GM23338 (cell line): ENCODE data around the gene TIPIN. TPM values are rescaled to one million over a fixed set of nuclear protein-coding genes. Genes with fewer than 3 reads are reported as not detected.
A peak's percentile ranks its signal among the peaks of the same experiment; 100 is the strongest.

ENCODE experiments used
- ATAC-seq: fragments of 200-7000 bp; cut with Tn5 transposase; 3 replicates; pipeline ENCODE4 v1.9.1; 2020
- DNase-seq: peaks from one replicate; pipeline ENCODE4 v3.0.0-alpha.2; 2015; ENCODE audit warnings: low spot score
- H2AFZ ChIP-seq: fragments of 200-600 bp; sonication (generic); 2 replicates; pipeline ENCODE4 v1.8.0; 2016; ENCODE audit warnings: antibody characterized with exemption, mild to moderate bottlenecking, moderate library complexity
- H3F3A ChIP-seq: fragments of 200-600 bp; sonication (generic); replicated peaks from 2 replicates; pipeline ENCODE4 v1.8.0; 2017; ENCODE audit warnings: antibody characterized with exemption, mixed run types, low read depth
- H3K27ac ChIP-seq: fragments of 200-600 bp; sonication (generic); 2 replicates; pipeline ENCODE4 v1.6.1; 2016; ENCODE audit warnings: low read depth
- H3K27me3 ChIP-seq: fragments of 200-600 bp; sonication (generic); 2 replicates; pipeline ENCODE4 v1.8.0; 2016; ENCODE audit warnings: mild to moderate bottlenecking, mixed run types, moderate library complexity; ENCODE audit not compliant: insufficient read depth
- H3K36me3 ChIP-seq: fragments of 200-600 bp; sonication (generic); 2 replicates; pipeline ENCODE4 v1.8.0; 2016; ENCODE audit warnings: mild to moderate bottlenecking; ENCODE audit not compliant: insufficient read depth
- H3K4me1 ChIP-seq: fragments of 200-600 bp; sonication (generic); 2 replicates; pipeline ENCODE4 v1.8.0; 2016; ENCODE audit warnings: mild to moderate bottlenecking, moderate library complexity; ENCODE audit not compliant: insufficient read depth
- H3K4me2 ChIP-seq: fragments of 200-600 bp; sonication (generic); 2 replicates; pipeline ENCODE4 v1.7.1; 2017; ENCODE audit warnings: mixed run types
- H3K4me3 ChIP-seq: fragments of 200-600 bp; sonication (generic); 2 replicates; pipeline ENCODE4 v1.6.1; 2016; ENCODE audit warnings: mixed run types
- H3K79me2 ChIP-seq: fragments of 200-600 bp; sonication (generic); replicated peaks from 2 replicates; pipeline ENCODE4 v1.8.0; 2017; ENCODE audit warnings: mild to moderate bottlenecking; ENCODE audit not compliant: insufficient read depth
- H3K9me2 ChIP-seq: fragments of 200-600 bp; sonication (generic); 2 replicates; pipeline ENCODE4 v1.8.0; 2017; ENCODE audit not compliant: insufficient read depth
- H4K20me1 ChIP-seq: fragments of 200-600 bp; sonication (generic); replicated peaks from 2 replicates; pipeline ENCODE4 v1.8.0; 2017; ENCODE audit warnings: mild to moderate bottlenecking; ENCODE audit not compliant: insufficient read depth
- H3K27ac Mint-ChIP-seq: 2 replicates; pipeline ENCODE4 v1.8.0; 2020; ENCODE audit warnings: inconsistent platforms, mild to moderate bottlenecking, moderate library complexity, mixed read lengths
- H3K27me3 Mint-ChIP-seq: 3 replicates; pipeline ENCODE4 v1.8.0; 2022; ENCODE audit warnings: low read depth, mild to moderate bottlenecking, moderate library complexity, mixed read lengths, inconsistent platforms; ENCODE audit not compliant: insufficient read depth, poor library complexity
- H3K36me3 Mint-ChIP-seq: 3 replicates; pipeline ENCODE4 v1.8.0; 2021; ENCODE audit warnings: low read depth, mild to moderate bottlenecking, inconsistent platforms, moderate library complexity, mixed read lengths
- H3K4me1 Mint-ChIP-seq: 3 replicates; pipeline ENCODE4 v1.8.0; 2020; ENCODE audit warnings: mild to moderate bottlenecking, inconsistent platforms, mixed read lengths
- H3K4me3 Mint-ChIP-seq: 3 replicates; pipeline ENCODE4 v1.8.0; 2021; ENCODE audit warnings: moderate library complexity, mild to moderate bottlenecking, inconsistent platforms, mixed read lengths
- H3K9me3 Mint-ChIP-seq: 3 replicates; pipeline ENCODE4 v1.8.0; 2020; ENCODE audit warnings: moderate library complexity, mild to moderate bottlenecking, inconsistent platforms, mixed read lengths
- CREB1 ChIP-seq: fragments of 250-450 bp; sonication (Bioruptor Pico); IDR thresholded peaks from 2 replicates; pipeline ENCODE4 v1.5.0; 2020; ENCODE audit warnings: low read depth, mild to moderate bottlenecking, moderate library complexity
- CTCF ChIP-seq, 2 experiments: fragments of 200-600 bp in 1 of 2; sonication (generic) in 1 of 2; conservative IDR thresholded peaks; 2 replicates each; pipeline versions ENCODE4 v1.5.1 to v1.6.1; 2016 to 2017; ENCODE audit warnings: antibody characterized with exemption in 2 of 2, low read depth in 2 of 2, mild to moderate bottlenecking in 2 of 2, moderate library complexity in 1 of 2
- JUNB ChIP-seq: IDR thresholded peaks from one replicate; pipeline ENCODE4 v1.6.1; 2016; ENCODE audit warnings: antibody characterized with exemption; ENCODE audit not compliant: unreplicated experiment
- NANOG ChIP-seq: IDR thresholded peaks from 2 replicates; pipeline ENCODE4 v1.6.1; 2016; ENCODE audit warnings: antibody characterized with exemption, borderline replicate concordance
- POLR2AphosphoS5 ChIP-seq: IDR thresholded peaks from 2 replicates; pipeline ENCODE4 v1.6.1; 2016; ENCODE audit warnings: antibody characterized with exemption, low read depth
- ZNF114 ChIP-seq: fragments of 250-450 bp; sonication (Bioruptor Pico); IDR thresholded peaks from 2 replicates; pipeline ENCODE4 v1.5.0; 2020; ENCODE audit warnings: mild to moderate bottlenecking, moderate library complexity
- long read RNA-seq: library from polyadenylated mRNA; unstranded; transcript quantifications from one replicate; pipeline ENCODE4 v2.0.0, GENCODE V29; 2020; ENCODE audit not compliant: unreplicated experiment
- polyA plus RNA-seq: library from polyadenylated mRNA; unstranded; fragments of >200 nt; fragmentation: Nextera tagmentation; extraction: Ambion mirVana; gene quantifications from 2 replicates; pipeline ENCODE4 v1.2.1, GENCODE V29; 2016
- total RNA-seq: library from RNA; depleted of rRNA; stranded (reverse); fragments of >200 nt; shearing (Covaris generic); gene quantifications from 2 replicates; pipeline ENCODE4 v1.2.3, GENCODE V29; 2014; rRNA removed
- TF ChIP-seq, protein P1 (sequence below): IDR thresholded peaks from one replicate; pipeline ENCODE4 v1.6.1; 2018; ENCODE audit warnings: antibody characterized with exemption; ENCODE audit not compliant: unreplicated experiment
- TF ChIP-seq, protein P2 (sequence below): IDR thresholded peaks from 2 replicates; pipeline ENCODE4 v1.6.1; 2016; ENCODE audit warnings: antibody characterized with exemption

The TIPIN gene
- 25.3 and 39.0 TPM in 2 replicates for total RNA-seq
- polyA plus RNA-seq = 32.7 and 39.1 TPM in 2 replicates
- long read RNA-seq, transcript TIPIN-201 (8 exons, 1,744 nt) = major isoform, 17 of 27 reads
- long read RNA-seq, partial matches to known transcripts = 3 of 27 reads
- long read RNA-seq, other reads (novel, unspliced or antisense) = 7 of 27 reads

DNA sequence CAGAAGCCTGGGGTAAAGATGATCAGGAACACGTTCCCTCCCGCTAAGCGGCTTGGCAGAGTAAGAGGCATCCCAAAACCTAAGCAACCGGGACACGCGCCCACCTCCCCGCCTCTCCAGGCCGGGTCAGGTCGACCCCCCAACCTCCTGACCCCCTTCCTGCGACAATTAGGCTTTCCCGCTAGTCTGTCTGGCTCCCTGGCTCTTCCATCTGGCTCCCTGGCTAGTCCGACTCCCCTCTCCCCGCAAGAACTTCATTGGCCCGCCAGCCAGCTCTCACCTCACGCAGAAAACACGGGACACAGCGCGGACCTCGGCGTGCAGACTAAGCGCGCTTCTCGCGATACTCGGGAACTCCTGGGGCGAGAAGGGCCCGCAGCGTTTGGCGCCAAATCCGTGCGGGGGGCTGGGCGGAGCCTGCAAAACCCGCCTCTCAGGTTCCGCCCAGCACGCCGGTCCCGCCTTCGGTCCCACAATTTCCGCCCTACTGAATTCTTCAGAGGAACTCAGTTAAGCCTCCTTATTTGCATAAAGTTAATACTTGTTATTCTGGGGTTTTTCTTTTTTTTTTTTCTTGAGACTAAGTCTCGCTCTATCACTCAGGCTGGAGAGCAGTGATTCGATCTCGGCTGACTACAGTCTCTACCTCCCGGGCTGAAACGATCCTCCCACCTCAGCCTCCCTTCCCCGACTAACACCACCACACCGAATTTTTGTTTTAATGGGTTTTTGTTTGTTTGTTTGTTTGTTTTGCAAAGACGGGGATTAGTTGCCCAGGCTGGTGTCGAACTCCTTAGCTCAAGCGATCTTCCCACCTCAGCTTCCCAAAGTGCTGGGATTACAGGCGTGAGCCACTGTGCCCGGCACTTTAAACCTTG is at the start of gene TIPIN:
TSS of gene TIPIN (minus strand) at position 327 of the 878 bp plus-strand sequence. CDS start 3,738 bp downstream, outside the sequence.
- Histone ChIP-seq H3K4me3 (peak within 1 kb of the TSS; percentile 74), H3K36me3 (peaks cover 15% of the 10 kb centered on the region), H2AFZ (peak within 1 kb of the TSS; percentile 45), H4K20me1 (no peaks in the 10 kb centered on the region; the same call in 1 of the 2 replicates), H3K79me2 (peaks cover 34% of the 10 kb centered on the region), H3K27me3 (no peaks in the 10 kb centered on the region), H3F3A (peaks cover 4% of the 10 kb centered on the region), H3K4me1 (no peaks in the 10 kb centered on the region), H3K9me2 (no peaks in the 10 kb centered on the region), H3K4me2 (peak within 1 kb of the TSS; percentile 97), H3K27ac (peak within 1 kb of the TSS; percentile 84)
- Mint-ChIP-seq H3K27ac (peak within 1 kb of the TSS; percentile 99), H3K36me3 (peaks cover 20% of the 10 kb centered on the region; the same call in 2 of the 3 replicates), H3K4me1 (peaks cover 5% of the 10 kb centered on the region; the same call in 2 of the 3 replicates), H3K27me3 (peaks cover 10% of the 10 kb centered on the region), H3K4me3 (peak within 1 kb of the TSS; percentile 95), H3K9me3 (no peaks in the 10 kb centered on the region; the same call in 2 of the 3 replicates)
- DNase-seq (peak; percentile 99), ATAC-seq (peak; percentile 95)
- TF ChIP-seq, protein P1, sequence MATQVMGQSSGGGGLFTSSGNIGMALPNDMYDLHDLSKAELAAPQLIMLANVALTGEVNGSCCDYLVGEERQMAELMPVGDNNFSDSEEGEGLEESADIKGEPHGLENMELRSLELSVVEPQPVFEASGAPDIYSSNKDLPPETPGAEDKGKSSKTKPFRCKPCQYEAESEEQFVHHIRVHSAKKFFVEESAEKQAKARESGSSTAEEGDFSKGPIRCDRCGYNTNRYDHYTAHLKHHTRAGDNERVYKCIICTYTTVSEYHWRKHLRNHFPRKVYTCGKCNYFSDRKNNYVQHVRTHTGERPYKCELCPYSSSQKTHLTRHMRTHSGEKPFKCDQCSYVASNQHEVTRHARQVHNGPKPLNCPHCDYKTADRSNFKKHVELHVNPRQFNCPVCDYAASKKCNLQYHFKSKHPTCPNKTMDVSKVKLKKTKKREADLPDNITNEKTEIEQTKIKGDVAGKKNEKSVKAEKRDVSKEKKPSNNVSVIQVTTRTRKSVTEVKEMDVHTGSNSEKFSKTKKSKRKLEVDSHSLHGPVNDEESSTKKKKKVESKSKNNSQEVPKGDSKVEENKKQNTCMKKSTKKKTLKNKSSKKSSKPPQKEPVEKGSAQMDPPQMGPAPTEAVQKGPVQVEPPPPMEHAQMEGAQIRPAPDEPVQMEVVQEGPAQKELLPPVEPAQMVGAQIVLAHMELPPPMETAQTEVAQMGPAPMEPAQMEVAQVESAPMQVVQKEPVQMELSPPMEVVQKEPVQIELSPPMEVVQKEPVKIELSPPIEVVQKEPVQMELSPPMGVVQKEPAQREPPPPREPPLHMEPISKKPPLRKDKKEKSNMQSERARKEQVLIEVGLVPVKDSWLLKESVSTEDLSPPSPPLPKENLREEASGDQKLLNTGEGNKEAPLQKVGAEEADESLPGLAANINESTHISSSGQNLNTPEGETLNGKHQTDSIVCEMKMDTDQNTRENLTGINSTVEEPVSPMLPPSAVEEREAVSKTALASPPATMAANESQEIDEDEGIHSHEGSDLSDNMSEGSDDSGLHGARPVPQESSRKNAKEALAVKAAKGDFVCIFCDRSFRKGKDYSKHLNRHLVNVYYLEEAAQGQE = no peak
- TF ChIP-seq CREB1 (CRISPR knock-in tag) = peak; percentile 55
- TF ChIP-seq JUNB = no peak
- no peak for TF ChIP-seq ZNF114
- peak; percentile 93 for TF ChIP-seq POLR2AphosphoS5
- TF ChIP-seq, protein P2, sequence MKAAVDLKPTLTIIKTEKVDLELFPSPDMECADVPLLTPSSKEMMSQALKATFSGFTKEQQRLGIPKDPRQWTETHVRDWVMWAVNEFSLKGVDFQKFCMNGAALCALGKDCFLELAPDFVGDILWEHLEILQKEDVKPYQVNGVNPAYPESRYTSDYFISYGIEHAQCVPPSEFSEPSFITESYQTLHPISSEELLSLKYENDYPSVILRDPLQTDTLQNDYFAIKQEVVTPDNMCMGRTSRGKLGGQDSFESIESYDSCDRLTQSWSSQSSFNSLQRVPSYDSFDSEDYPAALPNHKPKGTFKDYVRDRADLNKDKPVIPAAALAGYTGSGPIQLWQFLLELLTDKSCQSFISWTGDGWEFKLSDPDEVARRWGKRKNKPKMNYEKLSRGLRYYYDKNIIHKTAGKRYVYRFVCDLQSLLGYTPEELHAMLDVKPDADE = peak; percentile 39; the same call in 1 of the 2 replicates

DNA sequence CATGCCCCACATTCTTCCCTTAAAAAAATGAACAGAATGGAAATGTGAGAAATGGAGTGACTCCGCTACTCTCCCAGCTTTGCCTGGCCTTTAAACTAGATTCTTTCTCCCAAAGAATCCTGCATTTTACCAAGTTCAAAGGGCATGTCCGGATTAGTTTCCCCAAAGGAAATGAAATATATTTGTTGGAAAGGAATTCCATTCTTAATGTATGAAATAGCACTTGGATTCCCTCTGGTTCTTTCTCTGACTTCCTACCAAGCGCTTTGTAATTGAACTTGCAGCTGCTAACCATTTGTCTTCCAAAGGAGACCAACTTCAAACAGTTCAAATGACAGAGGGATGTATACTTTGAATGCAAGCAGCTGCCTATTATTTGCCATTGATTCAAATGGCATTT is 49.1 kb upstream of the TIPIN start:
- H3K27me3 ChIP-seq = no peaks in the 10 kb centered on the region
- H3K4me3 Mint-ChIP-seq = no peak overlapping the region
- H3K4me1 ChIP-seq = peaks cover 60% of the 10 kb centered on the region
- peaks cover 8% of the 10 kb centered on the region for H3K27me3 Mint-ChIP-seq
- no peaks in the 10 kb centered on the region for H3K36me3 Mint-ChIP-seq
- H2AFZ ChIP-seq = no peak overlapping the region
- peaks cover 8% of the 10 kb centered on the region; the same call in 1 of the 2 replicates for H4K20me1 ChIP-seq
- no peaks in the 10 kb centered on the region for H3K9me2 ChIP-seq
- peaks cover 88% of the 10 kb centered on the region for H3K4me1 Mint-ChIP-seq
- H3F3A ChIP-seq = no peaks in the 10 kb centered on the region
- H3K27ac ChIP-seq = peak overlapping the region; percentile 78
- H3K79me2 ChIP-seq = peaks cover 88% of the 10 kb centered on the region
- H3K4me2 ChIP-seq = peak overlapping the region; percentile 14
- no peak overlapping the region for H3K4me3 ChIP-seq
- peak overlapping the region; percentile 29; the same call in 1 of the 2 replicates for H3K27ac Mint-ChIP-seq
- H3K36me3 ChIP-seq = no peaks in the 10 kb centered on the region
- no peaks in the 10 kb centered on the region for H3K9me3 Mint-ChIP-seq
- ATAC-seq (no peak), DNase-seq (no peak)
- TF ChIP-seq JUNB = no peak
- no peak for TF ChIP-seq CTCF (conservative IDR thresholded peaks at IDR 0.05; ENCODE audit: low read depth in 2 of 2)
- no peak for TF ChIP-seq NANOG
- no peak for TF ChIP-seq CREB1 (CRISPR knock-in tag)
- TF ChIP-seq POLR2AphosphoS5 = no peak
